ENCODE measurements around the gene REM2.

The REM2 gene

DNA sequence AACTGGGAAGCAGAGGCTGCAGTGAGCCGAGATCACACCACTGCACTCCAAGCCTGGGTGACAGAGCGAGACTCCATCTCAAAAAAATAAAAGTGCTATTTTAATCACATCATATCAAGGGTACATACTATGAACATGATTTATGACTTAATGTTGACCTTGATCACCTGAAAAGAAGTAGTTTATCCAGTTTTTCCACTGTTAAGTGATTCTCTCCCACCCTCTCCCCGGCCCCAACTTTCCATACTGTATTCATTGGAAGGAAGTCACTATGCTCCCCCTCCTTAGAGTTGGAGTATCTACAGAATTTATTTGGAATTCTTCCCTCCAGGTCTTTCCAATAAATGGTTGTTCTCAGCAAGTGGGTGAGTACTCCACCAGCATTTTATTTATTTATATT is 49.1 kb downstream of the REM2 start:
- DNase-seq: no peak

DNA sequence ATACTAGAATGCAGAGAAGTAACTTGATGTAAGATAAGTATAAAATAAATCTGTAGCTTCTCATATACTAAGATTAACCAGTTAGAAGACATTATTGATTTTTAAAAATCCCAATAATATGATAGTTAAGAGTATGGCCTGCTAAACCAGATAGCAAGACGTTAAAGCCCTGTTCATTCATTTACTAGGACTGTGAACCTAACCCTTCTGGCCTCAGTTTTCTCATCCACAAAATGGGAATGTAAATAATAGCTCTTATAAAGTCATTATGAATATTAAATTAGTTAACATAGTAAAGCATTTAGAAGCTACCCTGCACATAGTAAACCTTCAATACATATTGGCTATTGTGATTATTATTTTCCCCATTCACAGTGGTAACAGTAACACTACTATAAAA is 52.1 kb downstream of the REM2 start:
- no peak for DNase-seq

Measured in stimulated activated CD4-positive, alpha-beta T cell treated with anti-CD3 and anti-CD28 coated beads, Interleukin-15, amount 100 ng/mL, for 24 hours (primary cell).